Measurements from ENCODE around the gene ATP6V1G1. TPM values are rescaled to one million over a fixed set of nuclear protein-coding genes. Genes with fewer than 3 reads are reported as not detected.

ATP6V1G1 gene
- total RNA-seq, 1 experiment from 2014 or later: 119 TPM

- H3K27ac Mint-ChIP-seq: no peak overlapping the region
- no peak overlapping the region for H3T11ph ChIP-seq (ENCODE audit: low read length)
- H4K91ac ChIP-seq (ENCODE audit: insufficient read length, low read depth, low read length): no peak overlapping the region
- peaks cover 21 to 39% (median 22%) of the 10 kb centered on the region in 3 experiments for H3K36me3 Mint-ChIP-seq (ENCODE audit: insufficient read depth in 1 of 3, low read depth in 3 of 3)
- H3K14ac ChIP-seq (ENCODE audit: insufficient read depth, low read length): no peak overlapping the region
- H2AFZ ChIP-seq (ENCODE audit: low read length): no peak overlapping the region
- H2BK12ac ChIP-seq (ENCODE audit: insufficient read length, low read depth, low read length): no peak overlapping the region
- H3K9ac ChIP-seq (ENCODE audit: extremely low read depth, insufficient read length, low read length): no peak overlapping the region
- no peaks in the 10 kb centered on the region for H3K23me2 ChIP-seq (ENCODE audit: insufficient read length, low read depth, low read length, poor library complexity, severe bottlenecking)
- H3K56ac ChIP-seq (ENCODE audit: insufficient read length, low read depth, low read length): no peak overlapping the region
- no peak overlapping the region for H4K5ac ChIP-seq (ENCODE audit: insufficient read length, low read depth, low read length)
- no peak overlapping the region for H3K4me3 Mint-ChIP-seq
- H3K23ac ChIP-seq (ENCODE audit: insufficient read length, low read depth, low read length): no peak overlapping the region
- H3K79me2 ChIP-seq (ENCODE audit: insufficient read depth, low read length): no peaks in the 10 kb centered on the region
- no CpG with 5 or more reads among the region's 1 CpG for WGBS (ENCODE audit: extremely low coverage, insufficient read length, low lambda C conversion rate)
- H3K27me3 Mint-ChIP-seq (ENCODE audit: low read depth): no peaks in the 10 kb centered on the region
- H3K27me3 ChIP-seq (ENCODE audit: insufficient read depth, low read length): no peaks in the 10 kb centered on the region
- no peak overlapping the region for H2BK5ac ChIP-seq (ENCODE audit: insufficient read length, low read length)
- H2AK5ac ChIP-seq (ENCODE audit: insufficient read length, low read length): no peak overlapping the region
- H3K4ac ChIP-seq (ENCODE audit: low read depth, low read length): no peak overlapping the region
- no peaks in the 10 kb centered on the region for H3K79me1 ChIP-seq (ENCODE audit: insufficient read depth, low read depth, low read length, poor library complexity, severe bottlenecking)
- H3K4me1 ChIP-seq (ENCODE audit: insufficient read depth, low read length): no peaks in the 10 kb centered on the region
- H2BK20ac ChIP-seq (ENCODE audit: low read depth, low read length, poor library complexity, severe bottlenecking): no peak overlapping the region
- no peak overlapping the region for H3K4me2 ChIP-seq (ENCODE audit: insufficient read depth, insufficient read length, low read length)
- no peak overlapping the region for H2BK120ac ChIP-seq (ENCODE audit: low read depth, low read length, poor library complexity, severe bottlenecking)
- TF ChIP-seq CTCF (conservative IDR thresholded peaks at IDR 0.05): no peak
- H2BK15ac ChIP-seq (ENCODE audit: low read depth, low read length): no peak overlapping the region
- peaks cover under 1 to 2% of the 10 kb centered on the region in 2 experiments; a peak in 2 of 5 replicates for H3K9me3 Mint-ChIP-seq
- H3K9me3 ChIP-seq (ENCODE audit: control insufficient read depth, low read depth, low read length): no peaks in the 10 kb centered on the region
- no peaks in the 10 kb centered on the region for H3K4me1 Mint-ChIP-seq
- no peak overlapping the region for H3K27ac ChIP-seq (ENCODE audit: insufficient read length, low read depth, low read length)
- no peak for DNase-seq
- no peaks in the 10 kb centered on the region for H4K20me1 ChIP-seq (ENCODE audit: control insufficient read depth, insufficient read depth, insufficient read length)
- H4K8ac ChIP-seq (replicated peaks; ENCODE audit: insufficient read length, low read depth, low read length): no peak overlapping the region
- no peak overlapping the region for H3K18ac ChIP-seq (ENCODE audit: insufficient read length, low read depth, low read length)
Observed at GRCh38 chr9:114641967-114642366, 54.4 kb downstream of the ATP6V1G1 start.
